Erythroblast (primary cell): ENCODE data around the gene RPL13.

ENCODE experiments used
- DNase-seq, 2 experiments: peaks; one replicate each; lab custom pipeline; 2025; lab: John Stamatoyannopoulos, UW
- GATA1 ChIP-seq: IDR thresholded peaks from 2 replicates; pipeline ENCODE4 v1.6.1; 2011; ENCODE audit warnings: low read depth, mild to moderate bottlenecking, control low read depth, low read length, moderate library complexity
- POLR2A ChIP-seq: IDR thresholded peaks from 2 replicates; pipeline ENCODE4 v1.6.1; 2011; ENCODE audit warnings: mild to moderate bottlenecking, low read length

Gene RPL13

DNA sequence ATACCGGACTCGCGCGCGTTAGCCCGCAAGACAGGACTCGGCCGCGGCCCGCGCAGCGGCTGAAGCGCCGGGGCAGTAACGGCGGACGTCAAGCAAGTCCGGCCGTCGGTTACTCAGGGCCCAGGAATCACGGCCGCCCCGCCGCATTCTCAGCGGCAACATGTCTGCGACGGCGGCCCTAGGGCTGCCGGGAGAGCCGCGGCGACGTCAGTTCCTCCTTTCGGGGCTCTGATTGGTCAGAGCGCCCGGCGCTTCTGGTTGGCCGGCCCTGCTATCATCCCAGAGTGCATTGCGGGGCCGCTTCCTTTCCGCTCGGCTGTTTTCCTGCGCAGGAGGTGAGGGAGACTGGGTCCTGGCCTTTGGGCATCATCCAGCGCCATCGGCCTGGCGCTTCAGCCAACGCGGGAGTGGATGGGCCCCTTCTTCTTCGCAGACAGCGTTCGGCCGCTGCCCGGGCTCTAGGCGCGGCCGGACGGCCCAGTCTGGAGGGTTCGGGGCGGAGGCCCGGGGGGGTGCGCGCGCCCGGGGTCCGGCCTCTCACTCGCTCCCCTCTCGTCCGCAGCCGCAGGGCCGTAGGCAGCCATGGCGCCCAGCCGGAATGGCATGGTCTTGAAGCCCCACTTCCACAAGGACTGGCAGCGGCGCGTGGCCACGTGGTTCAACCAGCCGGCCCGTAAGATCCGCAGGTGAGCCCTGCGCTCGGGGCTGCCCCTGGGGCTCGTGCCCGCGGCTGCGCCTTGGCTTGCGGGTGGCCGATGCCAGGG lies at the start of gene RPL13:
Gene RPL13 (plus strand): TSS at position 305 of the 764 bp plus-strand sequence. CDS start 278 bp downstream, at position 583.
- DNase-seq: peak; percentile 95 to 96
- no peak for TF ChIP-seq GATA1
- peak; percentile 98 for TF ChIP-seq POLR2A

DNA sequence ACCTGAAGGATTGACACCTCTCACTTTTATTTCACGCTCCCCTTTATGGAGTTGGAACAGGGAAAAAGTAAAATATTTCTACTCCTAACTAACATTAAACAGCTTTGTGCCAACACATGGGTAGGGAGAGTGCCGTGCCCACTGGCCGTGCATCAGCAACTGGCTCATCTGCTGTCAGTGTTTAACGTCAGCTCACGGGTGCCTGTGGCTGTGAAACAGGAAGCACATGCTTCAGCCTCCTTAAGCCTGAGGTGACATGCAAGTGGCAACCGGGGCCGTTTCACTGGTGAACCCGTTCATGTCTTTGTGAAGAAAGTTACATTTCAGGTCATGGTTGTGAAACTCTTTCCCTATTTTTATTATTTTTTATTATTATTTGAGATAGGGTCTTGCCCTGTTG lies 49.1 kb upstream of the RPL13 start:
- TF ChIP-seq GATA1 (no peak), POLR2A (no peak)
- no peak for DNase-seq

- no peak for TF ChIP-seq POLR2A
- no peak for TF ChIP-seq GATA1
- no peak for DNase-seq
Observed at GRCh38 chr16:89512453-89512852, 48.0 kb upstream of the RPL13 start.

- TF ChIP-seq GATA1: no peak
- no peak for TF ChIP-seq POLR2A
- no peak for DNase-seq
Observed at GRCh38 chr16:89517128-89517527, 43.4 kb upstream of the RPL13 start.

DNA sequence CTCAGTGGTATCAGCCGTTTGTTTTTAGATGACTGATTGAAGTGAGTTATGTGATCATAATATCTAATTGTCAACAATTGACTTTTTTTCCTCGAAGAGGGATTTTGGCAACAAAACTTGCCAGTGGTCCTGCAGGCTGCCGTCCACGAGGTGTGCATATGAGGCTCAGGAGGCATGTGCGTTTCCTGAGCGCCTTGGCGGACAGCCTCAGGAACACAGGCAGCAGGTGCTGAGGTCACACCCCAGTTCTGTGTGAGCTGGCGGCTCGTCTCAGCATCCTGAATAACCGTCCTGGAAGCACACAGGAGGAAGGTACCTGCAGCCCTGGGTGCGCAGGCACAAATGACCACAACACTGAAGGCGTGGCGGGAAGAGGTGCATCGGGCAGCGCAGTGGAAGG lies 40.6 kb upstream of the RPL13 start:
- TF ChIP-seq POLR2A: no peak
- DNase-seq: no peak

DNA sequence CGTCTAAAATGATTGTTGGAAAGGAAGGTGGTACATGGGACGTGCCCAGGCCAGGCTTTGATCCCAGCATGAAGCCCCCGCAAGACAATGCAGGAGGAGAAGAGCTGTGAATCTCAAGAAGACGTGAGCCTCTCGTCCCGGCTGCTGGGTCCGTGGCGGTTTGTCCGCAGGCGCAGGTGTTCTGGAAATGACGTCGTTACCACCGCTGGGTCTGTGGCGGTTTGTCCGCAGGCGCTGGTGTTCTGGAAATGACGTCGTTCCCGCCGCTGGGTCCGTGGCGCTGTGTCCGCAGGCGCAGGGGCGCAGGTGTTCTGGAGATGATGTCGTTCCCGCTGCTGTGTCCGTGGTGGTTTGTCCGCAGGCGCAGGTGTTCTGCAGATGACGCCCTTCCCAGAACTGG lies 38.2 kb upstream of the RPL13 start:
- no peak for TF ChIP-seq GATA1
- no peak for TF ChIP-seq POLR2A
- no peak for DNase-seq

DNA sequence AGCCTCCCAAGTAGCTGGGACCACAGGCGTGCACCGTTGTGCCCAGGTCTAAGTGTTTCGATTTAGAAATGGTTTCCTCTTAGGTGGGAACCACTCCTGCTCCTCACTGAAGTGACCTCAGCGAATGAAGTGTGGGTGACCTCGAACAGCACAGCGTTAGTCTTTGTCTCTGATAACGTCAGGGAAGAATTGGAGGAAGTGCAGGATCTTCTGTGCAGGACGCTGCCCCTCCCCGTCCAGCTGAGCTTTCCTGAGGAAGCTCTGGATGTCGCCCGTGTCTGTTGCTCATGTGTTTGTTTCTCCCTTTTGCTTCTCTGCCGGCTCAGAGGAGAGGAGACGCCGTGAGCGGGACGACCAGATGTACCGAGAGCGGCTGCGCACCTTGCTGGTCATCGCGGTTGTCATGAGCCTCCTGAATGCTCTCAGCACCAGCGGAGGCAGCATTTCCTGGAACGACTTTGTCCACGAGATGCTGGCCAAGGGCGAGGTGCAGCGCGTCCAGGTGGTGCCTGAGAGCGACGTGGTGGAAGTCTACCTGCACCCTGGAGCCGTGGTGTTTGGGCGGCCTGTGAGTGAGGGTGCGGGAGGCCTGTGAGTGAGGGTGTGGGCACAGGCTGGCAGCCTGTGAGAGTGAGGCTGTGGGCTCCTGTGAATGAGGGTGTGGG lies 36.7 kb upstream of the RPL13 start:
- TF ChIP-seq POLR2A (no peak), GATA1 (no peak)
- DNase-seq: no peak

GRCh38 chr16:89525146-89525913 lies 35.2 kb upstream of the RPL13 start:
- no peak for TF ChIP-seq POLR2A
- TF ChIP-seq GATA1: no peak
- no peak for DNase-seq

DNA sequence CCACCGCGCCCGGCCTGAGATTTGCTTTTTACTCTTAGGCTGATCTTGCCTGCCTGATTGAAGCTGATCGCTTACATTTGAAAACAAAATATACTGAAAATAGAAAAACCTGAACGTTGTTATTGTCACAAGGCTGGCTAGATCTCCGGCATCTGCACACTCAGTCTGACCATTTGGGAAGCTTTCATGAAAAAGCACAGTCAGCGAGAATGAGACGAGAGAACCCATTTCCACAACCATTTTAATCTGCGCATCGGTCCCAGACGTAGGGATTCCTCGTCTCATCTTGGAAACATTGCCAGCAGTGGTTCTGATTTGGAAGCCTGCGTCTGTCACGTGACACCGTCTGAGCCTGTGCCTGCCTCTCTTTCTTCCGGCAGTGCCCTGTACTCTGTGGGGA lies 31.4 kb upstream of the RPL13 start:
- DNase-seq: no peak
- TF ChIP-seq POLR2A: no peak
- no peak for TF ChIP-seq GATA1

GRCh38 chr16:89530401-89531381 lies 29.8 kb upstream of the RPL13 start:
- TF ChIP-seq POLR2A (no peak), GATA1 (no peak)
- DNase-seq: no peak

DNA sequence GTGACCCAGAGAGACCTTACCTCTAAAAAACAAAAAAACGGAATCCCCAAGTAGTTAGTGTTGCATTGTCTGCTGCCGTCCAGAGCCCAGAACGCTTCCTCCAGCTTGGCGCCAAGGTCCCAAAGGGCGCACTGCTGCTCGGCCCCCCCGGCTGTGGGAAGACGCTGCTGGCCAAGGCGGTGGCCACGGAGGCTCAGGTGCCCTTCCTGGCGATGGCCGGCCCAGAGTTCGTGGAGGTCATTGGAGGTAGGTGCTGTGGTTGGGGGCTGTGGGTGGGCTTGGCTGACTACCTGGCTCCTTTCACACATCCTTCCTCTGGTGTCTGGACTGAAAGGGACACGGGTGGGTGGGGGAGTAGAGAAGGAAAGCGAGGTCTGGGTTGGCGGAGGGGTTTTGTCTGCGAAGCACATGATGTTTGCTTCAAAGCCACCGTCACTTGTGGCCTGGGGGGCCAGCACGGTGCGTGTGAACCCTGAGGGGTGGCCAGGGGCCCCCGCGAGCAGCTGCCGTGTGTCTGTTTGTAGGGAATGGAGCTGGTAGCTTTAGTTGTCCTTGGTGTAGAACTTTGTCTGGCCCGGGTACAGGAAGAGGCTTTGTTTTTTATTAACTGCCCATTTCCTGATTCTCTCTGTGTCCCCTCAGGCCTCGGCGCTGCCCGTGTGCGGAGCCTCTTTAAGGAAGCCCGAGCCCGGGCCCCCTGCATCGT lies 28.5 kb upstream of the RPL13 start:
- TF ChIP-seq GATA1 (no peak), POLR2A (no peak)
- no peak for DNase-seq

GRCh38 chr16:89534252-89534756 lies 26.2 kb upstream of the RPL13 start:
- no peak for DNase-seq

DNA sequence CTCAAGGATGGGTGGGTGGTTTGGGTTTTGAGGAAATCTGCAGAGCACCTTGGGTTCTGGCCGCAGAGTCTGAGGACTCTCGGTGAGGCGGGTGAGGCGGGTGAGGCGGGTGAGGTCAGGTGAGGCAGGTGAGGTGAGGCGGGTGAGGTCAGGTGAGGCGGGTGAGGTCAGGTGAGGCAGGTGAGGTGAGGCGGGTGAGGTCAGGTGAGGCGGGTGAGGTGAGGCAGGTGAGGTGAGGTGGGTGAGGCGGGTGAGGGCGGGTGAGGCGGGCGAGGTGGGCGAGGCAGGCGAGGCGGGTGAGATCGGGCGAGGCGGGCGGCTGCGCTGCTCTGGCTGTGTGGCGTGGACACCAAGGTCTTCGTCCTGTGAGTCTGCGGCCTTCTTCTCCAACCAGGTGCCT lies 24.1 kb upstream of the RPL13 start:
- TF ChIP-seq GATA1 (no peak), POLR2A (no peak)
- DNase-seq: no peak

More at GRCh38 chr16:89534252-89534756, 26.2 kb upstream of the RPL13 start:
- TF ChIP-seq GATA1: no peak
- TF ChIP-seq POLR2A: no peak
